Measurements from ENCODE around the gene HCK.

HCK gene

GRCh38 chr20:32078322-32078721, 26.3 kb downstream of the HCK start:
- no peak for TF ChIP-seq POLR2AphosphoS5 (IDR thresholded peaks at IDR 0.05; ENCODE audit: low read depth, low read length)
- TF ChIP-seq, protein P1, sequence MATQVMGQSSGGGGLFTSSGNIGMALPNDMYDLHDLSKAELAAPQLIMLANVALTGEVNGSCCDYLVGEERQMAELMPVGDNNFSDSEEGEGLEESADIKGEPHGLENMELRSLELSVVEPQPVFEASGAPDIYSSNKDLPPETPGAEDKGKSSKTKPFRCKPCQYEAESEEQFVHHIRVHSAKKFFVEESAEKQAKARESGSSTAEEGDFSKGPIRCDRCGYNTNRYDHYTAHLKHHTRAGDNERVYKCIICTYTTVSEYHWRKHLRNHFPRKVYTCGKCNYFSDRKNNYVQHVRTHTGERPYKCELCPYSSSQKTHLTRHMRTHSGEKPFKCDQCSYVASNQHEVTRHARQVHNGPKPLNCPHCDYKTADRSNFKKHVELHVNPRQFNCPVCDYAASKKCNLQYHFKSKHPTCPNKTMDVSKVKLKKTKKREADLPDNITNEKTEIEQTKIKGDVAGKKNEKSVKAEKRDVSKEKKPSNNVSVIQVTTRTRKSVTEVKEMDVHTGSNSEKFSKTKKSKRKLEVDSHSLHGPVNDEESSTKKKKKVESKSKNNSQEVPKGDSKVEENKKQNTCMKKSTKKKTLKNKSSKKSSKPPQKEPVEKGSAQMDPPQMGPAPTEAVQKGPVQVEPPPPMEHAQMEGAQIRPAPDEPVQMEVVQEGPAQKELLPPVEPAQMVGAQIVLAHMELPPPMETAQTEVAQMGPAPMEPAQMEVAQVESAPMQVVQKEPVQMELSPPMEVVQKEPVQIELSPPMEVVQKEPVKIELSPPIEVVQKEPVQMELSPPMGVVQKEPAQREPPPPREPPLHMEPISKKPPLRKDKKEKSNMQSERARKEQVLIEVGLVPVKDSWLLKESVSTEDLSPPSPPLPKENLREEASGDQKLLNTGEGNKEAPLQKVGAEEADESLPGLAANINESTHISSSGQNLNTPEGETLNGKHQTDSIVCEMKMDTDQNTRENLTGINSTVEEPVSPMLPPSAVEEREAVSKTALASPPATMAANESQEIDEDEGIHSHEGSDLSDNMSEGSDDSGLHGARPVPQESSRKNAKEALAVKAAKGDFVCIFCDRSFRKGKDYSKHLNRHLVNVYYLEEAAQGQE (IDR thresholded peaks at IDR 0.05; ENCODE audit: insufficient read depth in 1 of 2, low read depth in 2 of 2, low read length in 2 of 2) = no peak
- TF ChIP-seq FOXP2 (optimal IDR thresholded peaks at IDR 0.05; ENCODE audit: borderline replicate concordance, extremely low read depth, extremely low read length, insufficient read depth) = no peak
- TF ChIP-seq TAF1 (IDR thresholded peaks at IDR 0.05; ENCODE audit: borderline replicate concordance, insufficient read depth, low read length) = no peak
- TF ChIP-seq SIN3A (IDR thresholded peaks at IDR 0.05; ENCODE audit: borderline replicate concordance, insufficient read depth, low read length) = no peak

- TF ChIP-seq FOXP2 (optimal IDR thresholded peaks at IDR 0.05; ENCODE audit: borderline replicate concordance, extremely low read depth, extremely low read length, insufficient read depth) (no peak), TAF1 (IDR thresholded peaks at IDR 0.05; ENCODE audit: borderline replicate concordance, insufficient read depth, low read length) (no peak), SIN3A (IDR thresholded peaks at IDR 0.05; ENCODE audit: borderline replicate concordance, insufficient read depth, low read length) (no peak), POLR2AphosphoS5 (IDR thresholded peaks at IDR 0.05; ENCODE audit: low read depth, low read length) (no peak)
- TF ChIP-seq, protein P1 (IDR thresholded peaks at IDR 0.05; ENCODE audit: insufficient read depth in 1 of 2, low read depth in 2 of 2, low read length in 2 of 2) = no peak
Measured at GRCh38 chr20:32078791-32079190, 26.7 kb downstream of the HCK start.

DNA sequence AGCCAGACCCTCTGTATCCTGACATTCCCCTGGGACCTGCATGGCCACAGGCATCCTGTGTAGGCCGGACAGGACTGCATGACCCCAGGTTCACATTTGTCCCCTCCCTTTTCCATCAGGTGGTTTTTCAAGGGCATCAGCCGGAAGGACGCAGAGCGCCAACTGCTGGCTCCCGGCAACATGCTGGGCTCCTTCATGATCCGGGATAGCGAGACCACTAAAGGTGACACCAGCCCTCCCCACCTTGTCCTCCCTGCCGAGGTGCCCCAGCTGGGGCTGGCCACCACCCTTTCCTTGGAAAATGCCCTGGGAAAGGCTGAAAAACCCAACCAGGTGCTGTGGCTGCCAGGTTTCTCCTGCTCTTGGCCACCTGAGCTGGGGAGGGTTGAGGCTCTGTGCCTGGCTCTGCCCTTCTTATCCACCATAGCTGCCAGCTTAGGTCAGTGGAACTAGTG, 27.6 kb downstream of the HCK start:
- TF ChIP-seq TAF1 (IDR thresholded peaks at IDR 0.05; ENCODE audit: borderline replicate concordance, insufficient read depth, low read length) (no peak), FOXP2 (optimal IDR thresholded peaks at IDR 0.05; ENCODE audit: borderline replicate concordance, extremely low read depth, extremely low read length, insufficient read depth) (no peak), SIN3A (IDR thresholded peaks at IDR 0.05; ENCODE audit: borderline replicate concordance, insufficient read depth, low read length) (no peak), POLR2AphosphoS5 (IDR thresholded peaks at IDR 0.05; ENCODE audit: low read depth, low read length) (no peak)

GRCh38 chr20:32080783-32081182, 28.7 kb downstream of the HCK start:
- TF ChIP-seq, protein P1 (IDR thresholded peaks at IDR 0.05; ENCODE audit: insufficient read depth in 1 of 2, low read depth in 2 of 2, low read length in 2 of 2) = no peak
- no peak for TF ChIP-seq FOXP2 (optimal IDR thresholded peaks at IDR 0.05; ENCODE audit: borderline replicate concordance, extremely low read depth, extremely low read length, insufficient read depth)

DNA sequence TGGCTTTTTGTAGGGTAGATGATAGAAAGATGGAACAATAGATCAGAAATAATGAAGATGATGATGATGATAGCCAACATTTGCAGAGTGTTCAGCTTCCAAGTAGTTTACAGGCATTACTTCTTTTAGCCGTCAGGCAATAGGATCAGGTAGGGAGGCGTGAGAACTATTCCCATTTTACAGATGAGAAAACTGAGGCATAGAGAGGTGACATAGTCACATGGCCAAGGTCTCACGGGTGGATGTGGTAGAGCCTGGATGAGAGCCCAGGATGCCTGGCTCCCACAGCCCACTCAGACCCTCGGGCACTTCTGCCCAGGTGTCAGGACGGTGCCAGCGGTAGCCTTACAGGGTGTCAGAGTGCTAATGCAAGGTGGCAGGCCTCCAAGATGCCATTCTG, 31.4 kb downstream of the HCK start:
- TF ChIP-seq POLR2AphosphoS5 (IDR thresholded peaks at IDR 0.05; ENCODE audit: low read depth, low read length) = no peak
- no peak for TF ChIP-seq FOXP2 (optimal IDR thresholded peaks at IDR 0.05; ENCODE audit: borderline replicate concordance, extremely low read depth, extremely low read length, insufficient read depth)

DNA sequence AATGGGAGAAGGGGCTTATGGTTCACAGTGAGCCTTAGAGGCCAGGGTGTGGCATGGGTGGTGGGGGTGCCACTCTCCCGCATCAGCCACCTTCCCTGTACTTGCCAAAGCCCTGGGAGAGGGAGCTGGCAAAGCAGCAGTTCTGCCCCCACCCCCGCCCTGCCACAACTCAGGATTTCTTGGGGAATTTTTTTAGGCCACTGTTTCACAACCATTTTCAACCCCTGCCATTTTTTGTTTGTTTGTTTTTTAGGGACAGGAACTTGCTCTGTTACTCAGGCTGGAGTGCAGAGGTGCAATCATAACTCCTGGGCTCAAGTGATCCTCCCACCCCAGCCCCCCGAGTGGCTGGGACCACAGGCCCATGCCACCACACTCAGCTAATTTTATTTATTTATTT, 35.0 kb downstream of the HCK start:
- TF ChIP-seq SIN3A (IDR thresholded peaks at IDR 0.05; ENCODE audit: borderline replicate concordance, insufficient read depth, low read length) (no peak), POLR2AphosphoS5 (IDR thresholded peaks at IDR 0.05; ENCODE audit: low read depth, low read length) (no peak), TAF1 (IDR thresholded peaks at IDR 0.05; ENCODE audit: borderline replicate concordance, insufficient read depth, low read length) (no peak), FOXP2 (optimal IDR thresholded peaks at IDR 0.05; ENCODE audit: borderline replicate concordance, extremely low read depth, extremely low read length, insufficient read depth) (no peak)
- TF ChIP-seq, protein P1 (IDR thresholded peaks at IDR 0.05; ENCODE audit: insufficient read depth in 1 of 2, low read depth in 2 of 2, low read length in 2 of 2) = no peak

Data from PFSK-1 (cell line).